GM12873 (cell line): ENCODE data around the gene PEX6.

Experiments
- CTCF ChIP-seq: IDR thresholded peaks from 2 replicates; pipeline ENCODE4 v1.5.1; 2012; ENCODE audit warnings: low read depth, mild to moderate bottlenecking, moderate library complexity, low read length, control low read depth; ENCODE audit not compliant: insufficient read depth; ENCODE audit errors: missing control alignments

PEX6 gene

GRCh38 chr6:42935322-42935721 is 43.7 kb downstream of the PEX6 start:
- TF ChIP-seq CTCF: no peak

- TF ChIP-seq CTCF: no peak
These were observed 45.8 kb downstream of the PEX6 start for GRCh38 chr6:42933205-42933604.

- no peak for TF ChIP-seq CTCF
These were observed 46.6 kb downstream of the PEX6 start for GRCh38 chr6:42932412-42932811.

- TF ChIP-seq CTCF: no peak
These were observed 49.1 kb downstream of the PEX6 start for GRCh38 chr6:42929821-42930360.

- TF ChIP-seq CTCF: no peak
These were observed 49.8 kb downstream of the PEX6 start, which contains the start of gene CNPY3 for GRCh38 chr6:42928986-42929820. TSS of gene CNPY3 (plus strand) at chr6:42929480. CDS start at chr6:42929571, 91 bp downstream.

GRCh38 chr6:42925248-42925857 is 53.6 kb downstream of the PEX6 start:
- TF ChIP-seq CTCF: no peak

GRCh38 chr6:42923666-42924065 is 55.3 kb downstream of the PEX6 start:
- TF ChIP-seq CTCF: no peak
